GM19467 (cell line): Measurements from ENCODE around the gene MYH9.

Experiments used
- ATAC-seq: cut with Tn5 transposase; IDR thresholded peaks from one replicate; pipeline ENCODE4 v1.9.1; 2021; ENCODE audit warnings: mild to moderate bottlenecking, moderate library complexity; ENCODE audit not compliant: unreplicated experiment

Gene MYH9

GRCh38 chr22:36369004-36369921, 18.5 kb downstream of the MYH9 start:
- no peak for ATAC-seq

- ATAC-seq = no peak
Observed at GRCh38 chr22:36368359-36368983, 19.3 kb downstream of the MYH9 start.

- ATAC-seq = no peak
Observed at GRCh38 chr22:36367479-36367878, 20.3 kb downstream of the MYH9 start.

GRCh38 chr22:36367066-36367465, 20.7 kb downstream of the MYH9 start:
- no peak for ATAC-seq

- ATAC-seq = no peak
Observed at GRCh38 chr22:36366291-36366708, 21.5 kb downstream of the MYH9 start.

GRCh38 chr22:36365020-36365411, 22.8 kb downstream of the MYH9 start:
- ATAC-seq = no peak

- ATAC-seq = no peak
Observed at GRCh38 chr22:36364255-36365019, 23.3 kb downstream of the MYH9 start.

- ATAC-seq = no peak
Observed at GRCh38 chr22:36363349-36363981, 24.3 kb downstream of the MYH9 start.

- no peak for ATAC-seq
Observed at GRCh38 chr22:36362932-36363331, 24.8 kb downstream of the MYH9 start.

GRCh38 chr22:36362075-36362474, 25.7 kb downstream of the MYH9 start:
- no peak for ATAC-seq

GRCh38 chr22:36360871-36361383, 26.8 kb downstream of the MYH9 start:
- ATAC-seq = no peak

GRCh38 chr22:36360011-36360410, 27.8 kb downstream of the MYH9 start:
- ATAC-seq = no peak

- ATAC-seq = no peak
Observed at GRCh38 chr22:36359470-36359996, 28.2 kb downstream of the MYH9 start.

- ATAC-seq = no peak
Observed at GRCh38 chr22:36358533-36359469, 29.0 kb downstream of the MYH9 start.

GRCh38 chr22:36356708-36357624, 30.8 kb downstream of the MYH9 start:
- ATAC-seq = no peak

GRCh38 chr22:36355894-36356293, 31.9 kb downstream of the MYH9 start:
- ATAC-seq = no peak

- no peak for ATAC-seq
Observed at GRCh38 chr22:36355362-36355761, 32.4 kb downstream of the MYH9 start.

GRCh38 chr22:36352803-36353507, 34.8 kb downstream of the MYH9 start:
- no peak for ATAC-seq
